Stimulated activated CD8-positive, alpha-beta memory T cell treated with anti-CD3 and anti-CD28 coated beads, Interleukin-12 subunit alpha, Interleukin-12 subunit beta, amount 100 ng/mL, for 24 hours (primary cell): Measurements from ENCODE around the gene MEF2B.
"Not testable (repeated sequence)": the region's sequence is repeated elsewhere in the genome, so short reads cannot be mapped to it uniquely, and the experiment has no call there.

ENCODE experiments used
- DNase-seq: peaks from one replicate; pipeline ENCODE4 v3.0.0-alpha.2; 2020; ENCODE audit errors: extremely low read depth

Gene MEF2B

GRCh38 chr19:19126102-19126501, 44.0 kb downstream of the MEF2B start:
- DNase-seq: no peak

DNA sequence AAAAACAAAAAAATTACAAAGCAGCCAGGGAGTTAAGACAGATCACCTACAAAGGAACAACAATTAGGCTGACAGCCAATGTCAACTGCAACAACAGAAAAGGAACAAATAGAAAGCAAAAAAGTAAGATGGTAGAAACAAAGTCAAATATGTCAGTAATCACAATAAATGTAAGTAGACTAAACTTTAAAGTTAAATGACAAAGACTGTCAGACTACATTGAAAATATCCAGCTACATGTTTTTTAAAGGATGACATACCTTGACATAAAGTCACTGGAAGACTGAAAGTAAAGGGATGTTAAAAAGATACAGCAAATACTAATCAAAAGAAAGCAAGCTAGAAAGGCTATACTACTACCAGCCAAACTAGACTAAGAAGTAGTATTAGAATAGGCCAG, 46.7 kb downstream of the MEF2B start:
- no peak for DNase-seq

GRCh38 chr19:19122902-19123301, 47.2 kb downstream of the MEF2B start:
- DNase-seq: no peak

DNA sequence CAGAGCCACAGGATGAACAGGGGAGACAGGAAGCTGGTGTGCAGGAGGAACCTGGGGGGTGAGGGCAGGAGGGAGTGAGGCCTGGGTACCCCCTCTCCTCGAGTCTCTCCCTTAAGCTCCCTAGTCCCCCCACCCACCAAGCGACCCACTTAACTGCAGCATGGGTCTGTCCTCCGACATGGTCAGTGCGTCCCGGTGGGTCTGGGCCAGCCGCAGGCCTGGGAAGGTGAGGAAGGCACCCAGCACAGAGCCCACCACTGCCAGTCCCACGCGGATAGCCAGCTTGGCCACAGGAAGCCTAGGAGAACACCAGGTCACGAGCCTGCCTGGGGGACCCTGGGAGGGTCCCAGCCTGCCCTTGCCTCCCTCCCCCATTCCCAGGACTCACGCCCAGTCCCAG, 48.7 kb downstream of the MEF2B start:
- no peak for DNase-seq

DNA sequence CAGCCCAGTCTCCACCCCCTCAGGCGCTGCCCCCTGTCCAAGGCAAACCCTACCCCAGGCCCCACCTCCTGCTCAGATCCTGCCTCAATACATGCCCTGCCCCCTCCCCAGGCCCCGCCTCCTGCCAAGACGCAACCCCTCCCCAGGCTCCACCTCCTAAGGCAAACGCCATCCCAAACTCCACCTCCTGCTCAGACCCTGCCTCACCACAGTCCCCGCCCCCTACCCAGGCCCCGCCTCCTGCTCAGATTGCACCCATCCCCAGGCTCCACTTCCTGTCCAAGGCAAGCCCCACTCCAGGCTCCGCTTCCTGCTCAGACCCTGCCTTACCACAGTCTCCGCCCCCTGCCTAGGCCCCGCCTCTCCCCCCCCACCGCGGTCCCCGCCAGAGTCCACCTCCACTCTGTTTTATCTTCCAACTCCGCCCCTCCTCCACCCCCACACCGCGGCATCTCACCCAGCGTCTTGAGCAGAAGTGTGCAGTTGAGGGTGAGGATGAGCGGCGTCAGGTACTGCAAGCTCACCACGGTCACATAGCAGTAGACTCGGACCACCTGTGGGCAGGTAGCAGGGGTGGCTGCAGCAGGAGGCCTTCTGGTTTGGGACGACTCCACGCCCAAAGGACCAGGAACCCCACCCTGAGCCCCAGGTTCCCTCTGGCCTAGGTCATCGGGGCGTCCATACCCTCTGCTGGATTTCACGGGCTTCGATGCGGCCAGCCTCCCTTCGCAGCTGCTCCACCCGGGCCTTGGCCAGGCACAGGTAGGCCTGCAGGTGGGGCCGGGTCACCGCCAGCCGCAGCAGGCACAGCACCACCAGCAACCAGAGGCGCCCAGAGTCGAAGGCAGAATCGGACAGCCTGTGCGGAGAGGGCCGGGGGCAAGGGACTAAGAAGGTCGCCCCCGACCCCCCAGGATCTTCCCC, 49.5 kb downstream of the MEF2B start:
- no peak for DNase-seq

GRCh38 chr19:19119325-19120237, 50.5 kb downstream of the MEF2B start:
- no peak for DNase-seq

- no peak for DNase-seq
Measured at GRCh38 chr19:19115954-19116353, 54.1 kb downstream of the MEF2B start.

DNA sequence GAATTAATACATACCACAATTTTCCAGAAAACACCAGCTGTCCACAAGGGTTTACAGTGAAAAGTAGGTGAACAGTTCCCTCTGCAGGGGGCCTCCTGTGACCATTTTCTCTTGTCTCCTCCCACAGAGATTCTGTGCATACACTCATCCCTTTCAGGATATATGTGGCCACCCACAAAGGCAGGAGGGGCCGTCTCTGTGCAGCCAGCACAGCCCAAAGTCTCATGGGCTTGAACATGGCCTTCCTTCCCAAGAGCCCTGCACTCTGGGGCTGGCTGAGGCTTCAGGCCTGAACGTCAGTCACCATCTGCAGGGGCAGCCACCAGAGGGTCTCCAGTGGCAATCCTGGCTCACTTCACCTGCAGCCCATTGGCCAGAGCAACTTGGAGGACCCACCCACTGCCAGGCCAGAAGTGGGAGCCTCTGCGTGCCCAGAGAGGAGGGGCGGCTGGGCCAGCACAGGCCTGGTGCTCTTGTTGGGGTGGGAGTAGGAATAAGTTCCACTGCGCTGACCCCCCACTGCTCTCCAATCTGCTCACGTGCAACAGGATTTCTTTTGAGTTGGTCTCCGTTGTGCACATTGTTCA, 56.9 kb downstream of the MEF2B start:
- no peak for DNase-seq

- DNase-seq: no peak
Measured at GRCh38 chr19:19111967-19112580, 58.0 kb downstream of the MEF2B start.

DNA sequence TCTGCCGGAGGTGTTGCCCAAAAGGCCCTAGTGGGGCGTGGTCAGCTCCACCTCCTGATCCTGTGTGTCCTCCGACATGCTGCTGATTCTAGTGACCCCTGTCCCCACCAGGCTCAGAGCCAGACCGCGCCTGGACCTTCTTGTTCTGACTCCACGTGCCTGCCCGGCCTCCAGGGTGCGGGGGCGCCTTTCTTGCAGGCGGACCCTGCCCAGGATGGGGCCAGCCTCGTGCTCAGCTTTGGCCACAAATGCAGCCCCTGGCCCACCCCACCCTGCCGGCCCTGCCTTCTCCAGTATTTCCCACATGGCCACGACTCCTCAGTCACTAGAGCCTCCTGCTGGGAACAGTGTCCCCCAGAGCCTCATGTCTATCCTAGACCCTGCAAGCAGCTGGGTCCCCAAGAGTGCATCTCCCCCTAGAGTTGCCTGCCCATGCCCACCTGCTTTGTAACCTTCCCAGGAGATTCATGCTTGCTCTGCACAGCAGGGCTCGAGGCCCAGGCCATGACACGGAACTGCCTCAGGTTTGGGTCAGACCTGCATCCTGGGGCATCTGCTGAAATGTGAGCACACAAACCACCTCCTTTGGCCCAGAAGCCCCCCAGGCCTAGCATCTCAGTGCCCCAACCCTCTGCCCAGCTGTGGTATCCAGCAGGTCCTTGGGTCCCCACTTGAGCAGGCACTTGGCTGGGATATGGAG, 58.8 kb downstream of the MEF2B start:
- no peak for DNase-seq

DNA sequence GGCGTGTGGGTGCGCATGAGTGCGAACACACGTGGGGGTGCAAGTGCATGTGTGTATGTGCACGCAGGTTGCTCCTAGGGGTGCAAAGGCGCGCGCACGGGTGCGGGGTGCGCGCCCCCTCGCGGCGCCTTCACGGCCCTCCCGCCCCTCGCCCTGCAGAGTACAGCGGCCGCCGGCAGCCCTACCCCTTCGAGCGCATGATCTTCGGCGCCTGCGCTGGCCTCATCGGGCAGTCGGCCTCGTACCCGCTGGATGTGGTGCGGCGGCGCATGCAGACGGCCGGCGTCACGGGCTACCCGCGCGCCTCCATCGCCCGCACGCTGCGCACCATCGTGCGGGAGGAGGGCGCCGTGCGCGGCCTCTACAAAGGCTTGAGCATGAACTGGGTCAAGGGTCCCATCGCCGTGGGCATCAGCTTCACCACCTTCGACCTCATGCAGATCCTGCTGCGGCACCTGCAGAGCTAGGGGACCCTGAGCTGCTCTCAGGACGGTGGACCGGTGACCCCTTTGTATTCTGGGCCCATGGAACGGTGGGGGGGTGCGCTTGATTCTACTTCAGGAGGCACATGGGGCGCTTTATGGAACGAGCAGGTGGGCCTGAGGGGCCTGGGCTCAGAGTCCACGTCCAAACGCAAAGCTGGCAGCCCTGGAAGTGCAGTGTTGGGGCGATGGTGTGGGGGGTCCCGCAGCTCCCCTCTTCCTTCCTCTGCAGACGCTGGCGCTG, 59.5 kb downstream of the MEF2B start:
- DNase-seq: no peak

DNA sequence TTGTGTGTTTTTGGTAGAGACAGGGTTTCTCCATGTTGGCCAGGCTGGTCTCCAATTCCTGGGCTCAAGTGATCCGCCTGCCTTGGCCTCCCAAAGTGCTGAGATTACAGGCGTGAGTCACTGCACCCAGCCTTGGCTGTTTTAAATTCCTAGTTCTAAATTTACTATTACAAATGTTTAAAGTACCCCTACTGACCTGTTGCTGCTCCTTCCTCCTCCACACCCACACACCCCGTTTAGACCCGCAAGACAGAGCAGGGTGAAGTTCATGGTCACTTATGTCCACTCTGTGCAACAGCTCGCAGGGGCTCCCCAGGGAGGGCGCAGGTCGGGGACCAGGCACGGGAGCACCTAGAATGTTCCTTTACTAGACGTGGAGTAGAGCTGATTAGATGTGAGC, 60.5 kb downstream of the MEF2B start:
- DNase-seq: no peak

DNA sequence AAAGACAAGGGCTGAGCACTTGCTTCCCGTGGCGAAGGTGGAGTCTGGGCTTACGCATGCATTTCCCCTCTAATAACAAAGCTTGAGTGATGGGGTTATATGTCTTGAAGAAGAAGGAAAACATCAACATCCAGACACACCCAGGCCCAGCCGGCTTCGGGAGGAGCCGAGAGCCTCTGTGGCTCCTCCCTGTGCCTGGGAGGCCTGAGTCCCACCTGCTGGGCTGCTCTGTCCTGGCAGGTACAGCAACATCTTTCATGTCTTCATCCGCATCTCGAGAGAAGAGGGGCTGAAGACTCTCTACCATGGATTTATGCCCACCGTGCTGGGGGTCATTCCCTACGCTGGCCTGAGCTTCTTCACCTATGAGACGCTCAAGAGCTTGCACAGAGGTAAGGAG, 62.4 kb downstream of the MEF2B start:
- no peak for DNase-seq

GRCh38 chr19:19106938-19107337, 63.1 kb downstream of the MEF2B start:
- DNase-seq: not testable (repeated sequence)

GRCh38 chr19:19106056-19106551, 64.0 kb downstream of the MEF2B start:
- no peak for DNase-seq

GRCh38 chr19:19105365-19106055, 64.6 kb downstream of the MEF2B start:
- no peak for DNase-seq

DNA sequence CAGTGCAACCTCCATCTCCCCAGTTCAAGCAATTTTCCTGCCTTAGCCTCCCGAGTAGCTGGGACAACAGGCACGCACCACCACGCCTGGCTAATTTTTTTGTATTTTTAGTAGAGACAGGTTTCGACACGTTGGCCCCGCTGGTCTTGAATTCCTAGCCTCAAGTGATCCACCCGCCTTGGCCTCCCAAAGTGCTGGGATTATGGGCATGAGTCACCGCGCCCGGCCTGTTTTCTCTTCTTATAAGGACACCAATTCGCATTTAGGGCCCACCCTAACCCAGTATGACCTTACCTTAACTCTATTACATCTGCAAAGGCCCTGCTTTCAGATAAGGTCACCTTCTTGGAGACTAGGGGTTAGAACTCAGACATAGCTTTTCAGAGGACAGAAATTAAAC, 66.9 kb downstream of the MEF2B start:
- no peak for DNase-seq

DNA sequence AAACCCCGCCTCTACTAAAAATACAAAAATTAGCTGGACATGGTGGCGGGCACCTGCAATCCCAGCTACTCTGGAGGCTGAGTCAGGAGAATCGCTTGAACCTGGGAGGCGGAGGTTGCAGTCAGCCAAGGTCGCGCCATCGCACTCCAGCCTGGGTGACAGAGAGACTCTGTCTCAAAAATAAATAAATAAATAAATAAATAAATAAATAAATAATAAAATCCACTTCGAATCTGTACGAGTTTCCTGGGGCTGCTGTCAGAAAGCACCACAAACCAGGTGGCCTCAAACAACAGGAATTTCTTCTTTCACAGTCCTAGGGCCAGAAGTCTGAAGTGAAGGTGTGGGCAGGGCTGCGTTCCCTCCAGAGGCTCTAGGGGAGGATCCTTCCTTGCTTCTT, 67.5 kb downstream of the MEF2B start:
- not testable (repeated sequence) for DNase-seq

DNA sequence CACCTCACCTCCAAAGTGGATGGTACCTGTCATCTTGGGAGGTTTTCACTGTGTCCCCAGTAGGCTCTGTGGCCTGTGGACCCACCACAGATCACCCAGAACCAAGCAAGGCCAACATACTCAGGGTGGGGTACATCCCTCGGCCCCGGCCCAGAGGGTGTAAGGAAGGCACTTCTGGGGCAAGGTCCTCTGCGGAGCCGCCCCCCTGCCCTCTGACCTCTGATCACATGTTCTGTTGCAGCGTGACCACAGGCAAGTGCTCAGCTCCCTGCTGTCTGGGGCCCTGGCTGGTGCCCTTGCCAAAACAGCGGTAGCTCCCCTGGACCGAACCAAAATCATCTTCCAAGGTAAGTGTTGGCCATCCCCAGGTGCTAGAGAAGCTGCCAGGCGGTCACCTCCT, 68.5 kb downstream of the MEF2B start:
- no peak for DNase-seq
